ENCODE measurements around the gene PRL.

DNA sequence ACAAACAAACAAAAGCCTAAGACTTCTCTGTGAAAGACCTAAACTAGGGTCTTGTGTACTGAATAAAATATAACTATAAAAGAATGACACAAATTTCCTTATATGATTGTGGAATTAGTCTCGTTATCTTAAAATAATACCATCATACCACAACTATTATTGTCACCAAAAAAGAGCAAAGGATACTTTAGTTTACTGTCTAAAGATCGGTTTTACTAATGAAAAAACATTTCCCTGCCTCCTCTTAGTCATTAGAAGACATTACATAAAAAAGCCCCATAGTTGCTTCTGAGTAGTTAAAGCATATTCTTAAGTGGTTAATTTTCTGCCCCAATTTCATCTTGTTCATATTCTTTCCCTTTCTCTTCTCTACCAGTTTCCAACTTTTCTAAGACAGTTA lies 33.1 kb downstream of the PRL start:
- TF ChIP-seq, protein P1, sequence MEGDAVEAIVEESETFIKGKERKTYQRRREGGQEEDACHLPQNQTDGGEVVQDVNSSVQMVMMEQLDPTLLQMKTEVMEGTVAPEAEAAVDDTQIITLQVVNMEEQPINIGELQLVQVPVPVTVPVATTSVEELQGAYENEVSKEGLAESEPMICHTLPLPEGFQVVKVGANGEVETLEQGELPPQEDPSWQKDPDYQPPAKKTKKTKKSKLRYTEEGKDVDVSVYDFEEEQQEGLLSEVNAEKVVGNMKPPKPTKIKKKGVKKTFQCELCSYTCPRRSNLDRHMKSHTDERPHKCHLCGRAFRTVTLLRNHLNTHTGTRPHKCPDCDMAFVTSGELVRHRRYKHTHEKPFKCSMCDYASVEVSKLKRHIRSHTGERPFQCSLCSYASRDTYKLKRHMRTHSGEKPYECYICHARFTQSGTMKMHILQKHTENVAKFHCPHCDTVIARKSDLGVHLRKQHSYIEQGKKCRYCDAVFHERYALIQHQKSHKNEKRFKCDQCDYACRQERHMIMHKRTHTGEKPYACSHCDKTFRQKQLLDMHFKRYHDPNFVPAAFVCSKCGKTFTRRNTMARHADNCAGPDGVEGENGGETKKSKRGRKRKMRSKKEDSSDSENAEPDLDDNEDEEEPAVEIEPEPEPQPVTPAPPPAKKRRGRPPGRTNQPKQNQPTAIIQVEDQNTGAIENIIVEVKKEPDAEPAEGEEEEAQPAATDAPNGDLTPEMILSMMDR (IDR thresholded peaks at IDR 0.05; ENCODE audit: insufficient read depth, low read depth, low read length): no peak
- no peak for TF ChIP-seq EZH2 (IDR thresholded peaks at IDR 0.05; ENCODE audit: insufficient read depth, low read length)

Measured in astrocyte (in vitro differentiated cells and primary cell).